ENCODE measurements around the gene CADPS2. TPM values are rescaled to one million over a fixed set of nuclear protein-coding genes. Genes with fewer than 3 reads are reported as not detected.
A peak's percentile ranks its signal among the peaks of the same experiment; 100 is the strongest.

Gene CADPS2
- total RNA-seq, 2 experiments from 2014 or later, result not detected

DNA sequence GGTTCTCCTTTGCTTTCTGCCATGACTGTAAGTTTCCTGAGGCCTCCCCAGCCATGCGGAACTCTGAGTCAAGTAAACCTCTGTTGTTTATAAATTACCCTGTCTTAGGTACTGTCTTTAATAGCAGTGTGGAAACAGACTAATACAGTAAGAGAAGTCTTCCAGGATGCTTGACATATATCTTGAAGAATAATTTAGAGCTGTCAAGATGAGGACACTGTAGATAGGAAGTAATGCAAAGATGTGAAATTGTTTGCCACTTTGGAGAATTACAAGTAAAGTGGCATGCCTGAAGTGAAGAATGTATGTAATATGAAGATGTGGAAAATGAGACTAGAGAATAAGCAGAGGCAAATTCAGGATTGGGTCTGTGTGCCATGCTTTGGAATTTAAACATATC, 2.9 kb upstream of the CADPS2 start:
- Histone ChIP-seq H3K4me1 (ENCODE audit: insufficient read depth, low read length) (no peaks in the 10 kb centered on the region), H3K27ac (ENCODE audit: low read depth in 1 of 2, low read length in 2 of 2) (no peak overlapping the region), H3K27me3 (ENCODE audit: control insufficient read depth in 1 of 2, insufficient read depth in 2 of 2, low read length in 2 of 2) (peaks cover 18 to 47% of the 10 kb centered on the region in 2 experiments), H3K36me3 (ENCODE audit: insufficient read depth, low read length) (no peaks in the 10 kb centered on the region), H3K4me3 (ENCODE audit: low read length) (no peak overlapping the region), H3K9me3 (ENCODE audit: control insufficient read depth in 1 of 2, insufficient read depth in 1 of 2, low read length in 2 of 2) (peaks cover 0 to 11% of the 10 kb centered on the region in 2 experiments)
- ChIA-PET CTCF (no interaction called here), POLR2A (no interaction called here)
- intact Hi-C loops (cut with DNase I, micrococcal nuclease), result no loop called here
- no peak overlapping the region for H3K4me3 Mint-ChIP-seq
- ATAC-seq (ENCODE audit: poor library complexity) (no peak), DNase-seq (no peak)
- H3K36me3 Mint-ChIP-seq (ENCODE audit: low read depth), result no peaks in the 10 kb centered on the region
- H3K27me3 Mint-ChIP-seq, result peaks cover 56% of the 10 kb centered on the region
- no peak for TF ChIP-seq CTCF (IDR thresholded peaks at IDR 0.05)
- H3K27ac Mint-ChIP-seq, result no peak overlapping the region
- no peaks in the 10 kb centered on the region for H3K9me3 Mint-ChIP-seq
- H3K4me1 Mint-ChIP-seq (ENCODE audit: low read depth), result peaks cover 5% of the 10 kb centered on the region

DNA sequence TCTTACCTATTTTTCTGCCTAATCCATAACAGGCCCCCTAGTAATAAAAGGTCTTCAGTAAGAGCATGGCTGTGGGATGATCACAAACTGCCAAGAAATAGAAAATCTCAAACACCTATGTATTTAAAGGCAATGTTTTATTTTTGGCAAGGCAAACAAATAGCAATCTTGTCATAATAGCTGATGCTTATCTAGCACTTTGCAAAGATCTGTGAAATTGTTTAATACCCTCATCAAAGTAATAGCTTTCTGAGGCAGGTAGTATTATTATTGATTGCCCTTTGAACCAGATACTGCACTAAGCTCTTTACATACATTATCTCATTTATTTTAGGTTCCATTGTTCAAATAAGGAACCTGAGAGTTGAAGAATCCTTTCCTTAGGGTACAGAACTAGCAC, 1.6 kb upstream of the CADPS2 start:
- Histone ChIP-seq H3K27me3 (ENCODE audit: control insufficient read depth in 1 of 2, insufficient read depth in 2 of 2, low read length in 2 of 2) (peaks cover 18 to 51% of the 10 kb centered on the region in 2 experiments), H3K9me3 (ENCODE audit: control insufficient read depth in 1 of 2, insufficient read depth in 1 of 2, low read length in 2 of 2) (peaks cover 0 to 11% of the 10 kb centered on the region in 2 experiments), H3K36me3 (ENCODE audit: insufficient read depth, low read length) (no peaks in the 10 kb centered on the region), H3K27ac (ENCODE audit: low read depth in 1 of 2, low read length in 2 of 2) (no peak overlapping the region), H3K4me3 (ENCODE audit: low read length) (no peak overlapping the region), H3K4me1 (ENCODE audit: insufficient read depth, low read length) (no peaks in the 10 kb centered on the region)
- Mint-ChIP-seq H3K4me3 (no peak overlapping the region), H3K27ac (no peak overlapping the region), H3K36me3 (ENCODE audit: low read depth) (no peaks in the 10 kb centered on the region), H3K27me3 (peaks cover 67% of the 10 kb centered on the region), H3K9me3 (no peaks in the 10 kb centered on the region), H3K4me1 (ENCODE audit: low read depth) (peaks cover 5% of the 10 kb centered on the region)
- intact Hi-C loops (cut with DNase I, micrococcal nuclease), result no loop called here
- TF ChIP-seq CTCF (IDR thresholded peaks at IDR 0.05), result no peak
- ATAC-seq (ENCODE audit: poor library complexity) (no peak), DNase-seq (no peak)
- ChIA-PET CTCF (no interaction called here), POLR2A (no interaction called here)

- ChIA-PET POLR2A (interaction anchor here (0.6 kb wide), 1 partner anchor 472 kb away, joined by 4 read pairs; no protein-coding TSS in a partner anchor), CTCF (no interaction called here)
- Histone ChIP-seq H3K27ac (ENCODE audit: low read depth in 1 of 2, low read length in 2 of 2) (no peak overlapping the region), H3K4me3 (ENCODE audit: low read length) (no peak overlapping the region), H3K36me3 (ENCODE audit: insufficient read depth, low read length) (no peaks in the 10 kb centered on the region), H3K27me3 (ENCODE audit: control insufficient read depth in 1 of 2, insufficient read depth in 2 of 2, low read length in 2 of 2) (peaks cover 18 to 51% of the 10 kb centered on the region in 2 experiments), H3K9me3 (ENCODE audit: control insufficient read depth in 1 of 2, insufficient read depth in 1 of 2, low read length in 2 of 2) (peaks cover 0 to 11% of the 10 kb centered on the region in 2 experiments), H3K4me1 (ENCODE audit: insufficient read depth, low read length) (no peaks in the 10 kb centered on the region)
- DNase-seq (no peak), ATAC-seq (ENCODE audit: poor library complexity) (no peak)
- Mint-ChIP-seq H3K4me3 (peak overlapping the region; percentile 23), H3K27ac (no peak overlapping the region), H3K27me3 (peaks cover 72% of the 10 kb centered on the region), H3K4me1 (ENCODE audit: low read depth) (peaks cover 5% of the 10 kb centered on the region), H3K9me3 (no peaks in the 10 kb centered on the region), H3K36me3 (ENCODE audit: low read depth) (no peaks in the 10 kb centered on the region)
- intact Hi-C loops (cut with DNase I, micrococcal nuclease), result no loop called here
- no peak for TF ChIP-seq CTCF (IDR thresholded peaks at IDR 0.05)
Observed at GRCh38 chr7:122887198-122887597, 938 bp upstream of the CADPS2 start.

Measured in CD4-positive, alpha-beta T cell (primary cell).